ENCODE results near the gene SUPT6H.
"Not testable (repeated sequence)": the region's sequence is repeated elsewhere in the genome, so short reads cannot be mapped to it uniquely, and the experiment has no call there.

The SUPT6H gene

GRCh38 chr17:28648698-28649097 lies 13.3 kb upstream of the SUPT6H start:
- no peak overlapping the region for H3K4me3 ChIP-seq (ENCODE audit: low read depth, low read length)
- no peak for DNase-seq (ENCODE audit: low read depth)
- no peak for TF ChIP-seq CTCF (IDR thresholded peaks at IDR 0.05; ENCODE audit: control insufficient read depth, extremely low read depth, insufficient read depth)

GRCh38 chr17:28655160-28655559 lies 6.8 kb upstream of the SUPT6H start:
- no peak overlapping the region for H3K4me3 ChIP-seq (ENCODE audit: low read depth, low read length)
- DNase-seq (ENCODE audit: low read depth) = no peak
- TF ChIP-seq CTCF (IDR thresholded peaks at IDR 0.05; ENCODE audit: control insufficient read depth, extremely low read depth, insufficient read depth) = no peak

GRCh38 chr17:28657756-28658155 lies 4.2 kb upstream of the SUPT6H start:
- DNase-seq (ENCODE audit: low read depth) = no peak
- no peak for TF ChIP-seq CTCF (IDR thresholded peaks at IDR 0.05; ENCODE audit: control insufficient read depth, extremely low read depth, insufficient read depth)
- no peak overlapping the region for H3K4me3 ChIP-seq (ENCODE audit: low read depth, low read length)

- DNase-seq (ENCODE audit: low read depth); H3K4me3 ChIP-seq (ENCODE audit: low read depth, low read length): not testable (repeated sequence)
Observed at GRCh38 chr17:28658342-28658741, 3.7 kb upstream of the SUPT6H start.

GRCh38 chr17:28658766-28659496 lies 3.1 kb upstream of the SUPT6H start:
- H3K4me3 ChIP-seq (ENCODE audit: low read depth, low read length); DNase-seq (ENCODE audit: low read depth): not testable (repeated sequence)

- not testable (repeated sequence) for H3K4me3 ChIP-seq (ENCODE audit: low read depth, low read length); DNase-seq (ENCODE audit: low read depth)
Observed at GRCh38 chr17:28659497-28659881, 2.5 kb upstream of the SUPT6H start.

GRCh38 chr17:28662527-28662829 lies 473 bp downstream of the SUPT6H start:
- H3K4me3 ChIP-seq (ENCODE audit: low read depth, low read length) = peak overlapping the region; percentile 89
- TF ChIP-seq CTCF (IDR thresholded peaks at IDR 0.05; ENCODE audit: control insufficient read depth, extremely low read depth, insufficient read depth) = no peak
- no peak for DNase-seq (ENCODE audit: low read depth)

GRCh38 chr17:28663723-28664122 lies 1.7 kb downstream of the SUPT6H start:
- no peak for TF ChIP-seq CTCF (IDR thresholded peaks at IDR 0.05; ENCODE audit: control insufficient read depth, extremely low read depth, insufficient read depth)
- peak overlapping the region; percentile 89 for H3K4me3 ChIP-seq (ENCODE audit: low read depth, low read length)
- no peak for DNase-seq (ENCODE audit: low read depth)

- no peak overlapping the region for H3K4me3 ChIP-seq (ENCODE audit: low read depth, low read length)
- TF ChIP-seq CTCF (IDR thresholded peaks at IDR 0.05; ENCODE audit: control insufficient read depth, extremely low read depth, insufficient read depth) = no peak
- DNase-seq (ENCODE audit: low read depth) = no peak
Observed at GRCh38 chr17:28665994-28666393, 4.0 kb downstream of the SUPT6H start.
